Measurements from ENCODE around the gene GPATCH4.
"Not testable (repeated sequence)": the region's sequence is repeated elsewhere in the genome, so short reads cannot be mapped to it uniquely, and the experiment has no call there.

Gene GPATCH4

DNA sequence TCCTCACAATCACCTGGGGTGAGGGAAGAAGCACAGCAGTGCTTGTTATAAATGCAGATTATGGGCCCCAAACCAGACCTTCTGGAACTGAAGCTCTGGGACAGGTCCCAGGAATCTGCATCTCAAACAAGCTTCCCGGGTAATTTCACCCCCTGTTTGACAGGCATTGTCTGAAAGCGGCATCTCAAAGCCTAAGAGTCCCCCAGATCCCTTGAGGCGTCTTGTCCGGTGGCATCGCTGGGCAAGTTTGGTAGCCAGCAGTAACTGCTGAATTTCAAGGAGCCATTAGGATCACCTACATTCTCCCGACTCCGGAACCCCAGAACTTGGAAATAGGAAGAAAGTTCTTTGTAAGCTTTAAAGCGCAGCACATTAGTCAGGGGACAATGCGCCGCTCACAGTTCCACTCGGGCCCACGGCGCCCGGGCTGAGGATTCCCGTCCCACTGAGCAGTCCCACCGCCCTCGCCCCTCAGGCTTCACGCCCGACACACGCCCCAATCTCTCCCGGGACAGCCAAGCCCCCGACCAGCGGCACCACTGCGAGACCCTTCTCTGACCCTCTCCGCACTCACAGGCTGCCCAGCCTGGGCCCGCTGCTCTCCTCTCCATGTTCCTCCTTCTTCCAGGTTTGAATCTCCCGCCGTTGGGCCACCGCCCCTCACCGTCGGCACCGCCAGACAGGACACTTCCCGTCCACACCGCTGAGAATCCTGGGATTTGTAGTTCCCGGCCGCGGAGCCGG, 29.2 kb downstream of the GPATCH4 start, which contains the start of gene IQGAP3:
Gene IQGAP3 (minus strand): TSS at position 647 of the 744 bp plus-strand sequence. CDS start 36 bp downstream, at position 611.
- peak; percentile 76 for DNase-seq

GRCh38 chr1:156571261-156571852, 29.9 kb downstream of the GPATCH4 start:
- DNase-seq: no peak

GRCh38 chr1:156566436-156566835, 34.8 kb downstream of the GPATCH4 start:
- DNase-seq: no peak

GRCh38 chr1:156565519-156565918, 35.8 kb downstream of the GPATCH4 start:
- no peak for DNase-seq

DNA sequence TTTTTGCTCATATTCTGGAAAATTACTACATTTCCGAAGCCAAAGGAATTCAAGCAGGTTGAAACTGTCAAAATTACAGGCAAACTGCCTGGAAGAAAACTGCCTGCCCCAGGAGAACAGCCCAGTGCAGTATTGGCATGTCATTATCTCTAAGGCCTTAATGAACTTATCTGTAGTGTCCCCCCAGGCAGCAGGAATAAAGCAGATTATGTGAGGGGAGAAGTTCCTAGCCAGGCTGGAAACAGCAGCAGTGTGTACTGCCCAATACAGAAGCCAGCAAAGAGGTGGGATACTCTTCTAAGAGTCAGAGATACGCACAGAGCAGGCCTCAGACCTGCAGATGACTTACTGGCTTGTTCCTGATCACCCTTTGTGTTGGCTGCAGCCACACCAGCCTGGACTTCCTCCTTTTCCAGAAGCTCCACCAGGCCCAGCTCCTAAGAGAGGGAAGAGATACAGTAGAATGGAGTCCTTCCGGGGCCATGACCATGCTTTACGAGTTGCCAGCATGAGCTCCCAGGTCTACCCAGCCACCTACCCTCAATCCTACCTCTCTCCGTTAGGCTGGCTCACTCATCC, 40.6 kb downstream of the GPATCH4 start:
- DNase-seq: no peak

DNA sequence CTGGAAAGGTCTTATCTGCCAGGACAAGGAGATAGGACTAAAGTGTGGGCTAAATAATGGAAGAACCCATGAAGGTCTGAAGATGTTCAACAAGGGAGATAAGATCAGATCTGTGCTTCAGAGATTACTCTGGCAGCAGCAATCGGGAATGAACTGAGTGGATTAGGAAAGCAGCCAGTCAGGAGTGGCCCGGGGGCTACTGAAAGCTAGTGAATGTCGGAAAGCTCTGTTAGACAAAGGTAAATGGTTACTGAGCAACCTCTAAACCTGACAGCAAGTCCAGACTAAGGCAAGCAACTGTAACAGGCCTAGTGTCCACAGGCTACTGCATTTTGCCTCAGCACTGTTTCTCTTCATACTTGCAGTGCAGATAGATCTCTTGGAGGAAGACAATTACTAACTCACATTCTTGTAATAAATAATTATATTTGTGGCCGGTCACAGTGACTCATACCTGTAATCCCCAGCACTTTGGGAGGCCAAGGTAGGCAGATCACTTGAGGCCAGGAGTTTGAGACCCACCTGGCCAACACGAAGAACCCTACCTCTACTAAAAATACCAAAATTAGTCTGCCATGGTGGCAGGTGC, 41.4 kb downstream of the GPATCH4 start:
- no peak for DNase-seq

- no peak for DNase-seq
These were observed 42.0 kb downstream of the GPATCH4 start for GRCh38 chr1:156559086-156559796.

- DNase-seq: no peak
These were observed 44.9 kb downstream of the GPATCH4 start for GRCh38 chr1:156556354-156556753.

- no peak for DNase-seq
These were observed 45.6 kb downstream of the GPATCH4 start for GRCh38 chr1:156555715-156556114.

- DNase-seq: no peak
These were observed 46.3 kb downstream of the GPATCH4 start for GRCh38 chr1:156554971-156555370.

- DNase-seq: no peak
These were observed 47.3 kb downstream of the GPATCH4 start for GRCh38 chr1:156553860-156554485.

- DNase-seq: not testable (repeated sequence)
These were observed 48.3 kb downstream of the GPATCH4 start for GRCh38 chr1:156552937-156553336.

DNA sequence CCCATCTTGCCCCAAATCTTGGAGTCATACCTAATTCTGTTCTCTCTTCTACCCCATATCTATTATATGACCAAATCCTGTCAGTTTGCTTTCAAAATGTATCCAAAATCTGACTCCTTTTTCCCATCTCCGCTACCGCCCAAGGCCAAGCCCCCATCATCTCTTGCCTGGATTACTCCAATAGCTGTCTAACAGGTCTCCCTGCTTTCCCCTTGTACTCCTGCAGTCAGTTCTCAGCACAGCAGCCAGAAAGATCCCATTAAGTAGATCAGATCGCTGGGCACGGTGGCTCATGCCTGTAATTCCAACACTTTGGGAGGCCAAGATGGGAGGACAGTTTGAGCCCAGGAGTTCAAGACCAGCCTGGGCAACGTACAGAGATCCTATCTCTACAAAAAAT, 48.8 kb downstream of the GPATCH4 start:
- no peak for DNase-seq

- DNase-seq: no peak
These were observed 49.4 kb downstream of the GPATCH4 start for GRCh38 chr1:156551869-156552268.

DNA sequence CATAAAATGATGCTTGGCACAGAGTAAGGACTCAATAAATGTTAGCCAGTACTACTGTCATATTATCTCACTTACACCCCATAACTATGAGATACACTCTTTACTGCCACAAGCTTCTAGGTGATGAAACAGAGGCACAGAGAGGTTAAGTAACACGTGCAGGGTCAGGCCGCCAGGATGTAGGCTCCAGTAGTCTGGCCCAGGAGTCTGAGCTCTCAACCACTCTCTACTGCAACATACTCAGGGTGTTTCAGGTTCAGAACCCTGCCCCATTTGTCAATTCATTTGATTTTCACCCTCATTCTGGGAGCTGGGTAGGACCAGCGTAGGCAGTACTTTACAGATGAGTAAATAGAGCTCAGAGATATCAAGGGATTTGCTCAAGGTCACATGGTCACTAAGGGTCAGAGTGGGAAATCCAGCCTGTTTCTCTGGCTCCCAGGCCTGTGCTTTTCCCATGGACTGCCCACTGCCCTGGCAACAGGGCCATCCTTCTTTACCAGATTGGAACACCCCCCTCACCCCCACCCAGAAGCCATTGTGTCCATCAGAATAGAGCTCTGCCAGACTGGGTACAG, 50.1 kb downstream of the GPATCH4 start:
- DNase-seq: no peak

GRCh38 chr1:156550346-156550745, 50.9 kb downstream of the GPATCH4 start:
- no peak for DNase-seq

GRCh38 chr1:156549831-156550230, 51.4 kb downstream of the GPATCH4 start:
- DNase-seq: no peak

GRCh38 chr1:156549390-156549789, 51.9 kb downstream of the GPATCH4 start:
- no peak for DNase-seq

GRCh38 chr1:156547982-156548381, 53.3 kb downstream of the GPATCH4 start:
- no peak for DNase-seq

DNA sequence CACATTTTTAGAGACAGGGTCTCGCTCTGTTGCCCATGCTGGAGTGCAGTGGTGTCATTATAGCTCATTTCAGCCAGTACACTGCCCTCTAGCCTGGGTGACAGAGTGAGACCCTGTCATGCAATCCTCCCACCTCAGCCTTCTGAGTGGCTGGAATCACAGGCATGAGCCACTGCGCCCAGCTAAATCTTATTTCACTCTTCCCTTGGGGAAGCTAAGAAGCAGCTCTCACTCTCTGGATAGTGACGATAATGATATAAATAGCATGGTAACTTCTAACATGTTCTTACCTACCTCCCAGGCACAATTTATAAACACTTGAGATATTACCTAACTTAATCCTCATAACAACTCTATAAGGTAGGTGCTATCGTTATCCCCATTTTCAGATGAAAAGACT, 53.8 kb downstream of the GPATCH4 start:
- no peak for DNase-seq

DNA sequence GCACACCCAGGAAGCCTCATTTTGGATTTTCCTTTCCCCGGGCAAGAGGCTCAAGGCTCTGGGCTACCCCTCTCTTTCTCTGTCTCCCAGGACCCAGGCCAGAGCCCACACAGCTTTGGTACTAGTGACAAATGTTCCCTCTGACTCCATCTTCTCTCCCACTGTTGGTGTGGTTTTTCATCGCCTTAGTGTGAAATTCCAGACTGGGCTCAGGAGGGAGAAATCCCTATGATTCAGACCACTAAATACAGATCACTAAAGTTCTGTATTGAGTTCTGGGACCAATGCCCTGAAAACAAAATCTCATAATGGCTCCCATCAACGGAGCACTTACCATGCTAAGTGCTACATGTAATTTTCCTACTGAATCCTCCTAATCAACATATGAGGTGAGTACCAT, 55.0 kb downstream of the GPATCH4 start:
- DNase-seq: no peak

- DNase-seq: no peak
These were observed 56.6 kb downstream of the GPATCH4 start for GRCh38 chr1:156544592-156545102.

All from NCI-H1092 treated with DMSO at 0.1 percent for 48 hours (cell line).